ENCODE measurements around the gene ADAMTS2. TPM values are rescaled to one million over a fixed set of nuclear protein-coding genes. Genes with fewer than 3 reads are reported as not detected.

Gene ADAMTS2
- total and polyA plus RNA-seq, 2 experiments from 2014 or later: 1.6 to 8.1 TPM

- Mint-ChIP-seq H3K9me3 (peaks cover 37% of the 10 kb centered on the region), H3K4me1 (peaks cover 3% of the 10 kb centered on the region; the same call in 2 of the 3 replicates), H3K27ac (peak overlapping the region; percentile 56; the same call in 1 of the 2 replicates), H3K4me3 (no peak overlapping the region), H3K36me3 (ENCODE audit: low read depth) (peaks cover 26% of the 10 kb centered on the region), H3K27me3 (ENCODE audit: insufficient read depth, low read depth, poor library complexity) (peaks cover 13% of the 10 kb centered on the region)
- Histone ChIP-seq H2AFZ (no peak overlapping the region), H3K27ac (ENCODE audit: low read depth) (no peak overlapping the region), H3K27me3 (ENCODE audit: insufficient read depth) (no peaks in the 10 kb centered on the region), H3K4me2 (no peak overlapping the region), H3K4me3 (no peak overlapping the region), H3K36me3 (ENCODE audit: insufficient read depth) (no peaks in the 10 kb centered on the region), H3F3A (replicated peaks; ENCODE audit: low read depth) (0 out of 2 replicates have a peak, but pooled peaks cover 4% of the 10 kb centered on the region), H3K79me2 (replicated peaks; ENCODE audit: insufficient read depth) (no peaks in the 10 kb centered on the region), H3K9me2 (ENCODE audit: insufficient read depth) (no peaks in the 10 kb centered on the region), H3K4me1 (ENCODE audit: insufficient read depth) (no peaks in the 10 kb centered on the region), H4K20me1 (replicated peaks; ENCODE audit: insufficient read depth) (no peaks in the 10 kb centered on the region)
- DNase-seq (ENCODE audit: low spot score) (no peak), ATAC-seq (no peak)
- TF ChIP-seq ETS1 (IDR thresholded peaks at IDR 0.05) (no peak), NANOG (IDR thresholded peaks at IDR 0.05; ENCODE audit: borderline replicate concordance) (no peak), CTCF (conservative IDR thresholded peaks at IDR 0.05; ENCODE audit: low read depth in 2 of 2) (no peak), ZNF114 (CRISPR knock-in tag; IDR thresholded peaks at IDR 0.05) (no peak), ZNF462 (CRISPR knock-in tag; IDR thresholded peaks at IDR 0.05) (no peak), REST (IDR thresholded peaks at IDR 0.05; ENCODE audit: unreplicated experiment) (no peak), EZH2 (IDR thresholded peaks at IDR 0.05; ENCODE audit: low read depth, unreplicated experiment) (no peak), CREB1 (CRISPR knock-in tag; IDR thresholded peaks at IDR 0.05; ENCODE audit: low read depth) (no peak), STAT1 (IDR thresholded peaks at IDR 0.05; ENCODE audit: unreplicated experiment) (no peak), POLR2AphosphoS5 (IDR thresholded peaks at IDR 0.05; ENCODE audit: low read depth) (no peak), ZNF331 (CRISPR knock-in tag; IDR thresholded peaks at IDR 0.05; ENCODE audit: low read depth) (no peak), JUNB (IDR thresholded peaks at IDR 0.05; ENCODE audit: unreplicated experiment) (no peak)
Observed at GRCh38 chr5:179221196-179221876, 123.9 kb downstream of the ADAMTS2 start.

All from GM23338 (cell line).